ENCODE results near the gene SELENOO.

SELENOO gene

DNA sequence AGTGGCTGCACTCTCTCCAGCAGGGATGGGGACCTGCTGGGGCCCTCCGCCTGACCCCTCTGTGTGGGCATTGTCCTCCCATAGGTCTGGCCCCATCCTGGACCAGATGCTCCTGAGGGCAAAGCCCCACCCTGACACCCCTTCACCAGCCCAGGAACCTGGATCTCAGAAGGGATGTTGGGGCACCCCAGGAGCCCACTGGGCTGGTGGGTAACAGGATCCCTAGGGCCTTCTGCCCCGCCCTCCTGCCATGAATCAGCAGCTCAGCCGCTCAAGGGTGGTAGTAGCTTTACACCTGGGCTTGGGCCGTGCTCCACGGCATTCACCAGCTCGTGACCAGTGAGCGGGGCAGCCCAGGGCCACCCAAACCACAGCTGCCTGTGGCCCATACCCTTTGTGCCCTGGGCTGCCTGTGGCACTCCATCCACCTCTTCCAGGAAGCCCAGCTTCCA is 61.7 kb downstream of the SELENOO start:
- Histone ChIP-seq H3K36me3 (replicated peaks in 1 of 2; ENCODE audit: control insufficient read depth in 2 of 2, insufficient read depth in 2 of 2, low read length in 2 of 2) (peaks cover 0 to 29% of the 10 kb centered on the region in 2 donors), H4K91ac (ENCODE audit: low read depth, low read length, poor library complexity) (peak overlapping the region; percentile 26), H3K4me1 (ENCODE audit: control insufficient read depth in 2 of 2, insufficient read depth in 1 of 2, low read depth in 1 of 2, low read length in 2 of 2) (peaks cover 11 to 18% of the 10 kb centered on the region in 2 donors), H3K14ac (ENCODE audit: low read length) (peak overlapping the region; percentile 67), H2BK12ac (ENCODE audit: low read length) (peak overlapping the region; percentile 100), H2BK5ac (ENCODE audit: low read length) (peak overlapping the region; percentile 72), H2AK5ac (ENCODE audit: low read depth, low read length) (peak overlapping the region; percentile 99), H3K79me1 (ENCODE audit: low read depth, low read length) (peaks cover 16% of the 10 kb centered on the region), H3K9ac (ENCODE audit: low read depth, low read length, poor library complexity) (peak overlapping the region; percentile 63), H3K4ac (ENCODE audit: low read length) (peak overlapping the region; percentile 66), H3K27me3 (ENCODE audit: control insufficient read depth in 3 of 3, insufficient read depth in 3 of 3, low read depth in 1 of 3, low read length in 3 of 3) (no peaks in the 10 kb centered on the region), H3K23ac (ENCODE audit: low read depth, low read length, poor library complexity) (peak overlapping the region; percentile 49), H3K4me2 (ENCODE audit: insufficient read depth, low read length, poor library complexity, severe bottlenecking) (no peak overlapping the region), H3K18ac (ENCODE audit: low read length) (peak overlapping the region; percentile 96), H4K8ac (ENCODE audit: low read depth, low read length) (no peak overlapping the region), H3K9me3 (replicated peaks in 1 of 2; ENCODE audit: control insufficient read depth in 2 of 2, insufficient read depth in 1 of 2, low read depth in 1 of 2, low read length in 2 of 2) (peaks cover 4% of the 10 kb centered on the region in 2 donors), H3K4me3 (ENCODE audit: low read length in 2 of 2) (peak overlapping the region in 1 of 2 donors; percentile 90), H2BK120ac (ENCODE audit: low read depth, low read length) (peak overlapping the region; percentile 83), H3K27ac (replicated peaks; ENCODE audit: low read length) (peak overlapping the region; percentile 12), H2BK15ac (ENCODE audit: low read length) (peak overlapping the region; percentile 99), H2AFZ (ENCODE audit: low read length) (no peak overlapping the region)
- no CpG with 5 or more reads among the region's 7 CpGs for WGBS, 2 donors (ENCODE audit: extremely low coverage in 2 of 2, insufficient read length in 2 of 2, insufficient replicate concordance in 1 of 2)
- DNase-seq (ENCODE audit: low spot score), result no peak

DNA sequence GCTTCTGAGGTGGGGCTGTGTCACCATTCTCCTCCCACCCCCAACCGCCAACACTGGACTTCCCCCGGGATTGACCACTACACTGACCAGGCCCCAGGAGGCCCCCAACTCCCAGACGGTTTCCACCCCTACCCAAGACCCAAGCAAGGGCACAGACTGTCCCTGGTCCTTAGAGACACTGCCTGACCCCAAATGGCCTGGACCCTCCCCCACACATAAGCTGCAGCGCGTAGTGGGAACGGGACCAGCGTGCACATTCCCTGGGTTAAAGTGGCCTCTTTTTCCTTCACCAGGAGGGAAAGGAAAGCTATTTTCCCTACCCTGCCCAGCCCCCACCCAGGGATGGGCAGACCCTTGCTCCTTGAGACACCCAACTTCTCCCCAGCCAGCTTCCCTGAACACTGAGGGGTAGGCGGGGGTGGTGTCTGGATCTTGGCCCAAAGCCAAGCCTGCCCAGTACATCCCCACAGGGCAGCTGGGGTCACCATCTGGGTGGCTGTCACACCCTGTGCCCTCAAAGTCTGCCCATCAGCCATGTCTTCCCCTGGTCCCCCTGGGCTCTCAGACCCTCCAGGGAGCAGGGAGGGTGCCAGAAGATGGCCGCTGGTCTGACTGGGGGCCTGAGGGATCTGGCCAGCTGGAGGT is 62.3 kb downstream of the SELENOO start:
- H3K36me3 ChIP-seq (replicated peaks in 1 of 2; ENCODE audit: control insufficient read depth in 2 of 2, insufficient read depth in 2 of 2, low read length in 2 of 2), result peaks cover 0 to 24% of the 10 kb centered on the region in 2 donors
- no peak overlapping the region for H3K4me2 ChIP-seq (ENCODE audit: insufficient read depth, low read length, poor library complexity, severe bottlenecking)
- H2BK15ac ChIP-seq (ENCODE audit: low read length), result peak overlapping the region; percentile 99
- DNase-seq (ENCODE audit: low spot score), result no peak
- peaks cover 4% of the 10 kb centered on the region in 2 donors for H3K9me3 ChIP-seq (replicated peaks in 1 of 2; ENCODE audit: control insufficient read depth in 2 of 2, insufficient read depth in 1 of 2, low read depth in 1 of 2, low read length in 2 of 2)
- H4K91ac ChIP-seq (ENCODE audit: low read depth, low read length, poor library complexity), result peak overlapping the region; percentile 26
- no peak overlapping the region for H3K4me3 ChIP-seq (ENCODE audit: low read length in 2 of 2)
- H3K27ac ChIP-seq (replicated peaks; ENCODE audit: low read length), result no peak overlapping the region
- H2BK120ac ChIP-seq (ENCODE audit: low read depth, low read length), result peak overlapping the region; percentile 88
- peak overlapping the region; percentile 98 for H2BK5ac ChIP-seq (ENCODE audit: low read length)
- H3K27me3 ChIP-seq (ENCODE audit: control insufficient read depth in 3 of 3, insufficient read depth in 3 of 3, low read depth in 1 of 3, low read length in 3 of 3), result no peaks in the 10 kb centered on the region
- H3K23ac ChIP-seq (ENCODE audit: low read depth, low read length, poor library complexity), result peak overlapping the region; percentile 29
- H3K9ac ChIP-seq (ENCODE audit: low read depth, low read length, poor library complexity), result no peak overlapping the region
- peak overlapping the region; percentile 96 for H3K18ac ChIP-seq (ENCODE audit: low read length)
- peak overlapping the region; percentile 67 for H3K14ac ChIP-seq (ENCODE audit: low read length)
- WGBS, 2 donors (ENCODE audit: extremely low coverage in 2 of 2, insufficient read length in 2 of 2, insufficient replicate concordance in 1 of 2), result no CpG with 5 or more reads among the region's 9 CpGs
- H3K4me1 ChIP-seq (ENCODE audit: control insufficient read depth in 2 of 2, insufficient read depth in 1 of 2, low read depth in 1 of 2, low read length in 2 of 2), result peaks cover 11 to 18% of the 10 kb centered on the region in 2 donors
- no peak overlapping the region for H3K4ac ChIP-seq (ENCODE audit: low read length)
- H2AFZ ChIP-seq (ENCODE audit: low read length), result no peak overlapping the region
- H3K79me1 ChIP-seq (ENCODE audit: low read depth, low read length), result peaks cover 15% of the 10 kb centered on the region
- no peak overlapping the region for H4K8ac ChIP-seq (ENCODE audit: low read depth, low read length)
- H2BK12ac ChIP-seq (ENCODE audit: low read length), result peak overlapping the region; percentile 89
- peak overlapping the region; percentile 99 for H2AK5ac ChIP-seq (ENCODE audit: low read depth, low read length)

DNA sequence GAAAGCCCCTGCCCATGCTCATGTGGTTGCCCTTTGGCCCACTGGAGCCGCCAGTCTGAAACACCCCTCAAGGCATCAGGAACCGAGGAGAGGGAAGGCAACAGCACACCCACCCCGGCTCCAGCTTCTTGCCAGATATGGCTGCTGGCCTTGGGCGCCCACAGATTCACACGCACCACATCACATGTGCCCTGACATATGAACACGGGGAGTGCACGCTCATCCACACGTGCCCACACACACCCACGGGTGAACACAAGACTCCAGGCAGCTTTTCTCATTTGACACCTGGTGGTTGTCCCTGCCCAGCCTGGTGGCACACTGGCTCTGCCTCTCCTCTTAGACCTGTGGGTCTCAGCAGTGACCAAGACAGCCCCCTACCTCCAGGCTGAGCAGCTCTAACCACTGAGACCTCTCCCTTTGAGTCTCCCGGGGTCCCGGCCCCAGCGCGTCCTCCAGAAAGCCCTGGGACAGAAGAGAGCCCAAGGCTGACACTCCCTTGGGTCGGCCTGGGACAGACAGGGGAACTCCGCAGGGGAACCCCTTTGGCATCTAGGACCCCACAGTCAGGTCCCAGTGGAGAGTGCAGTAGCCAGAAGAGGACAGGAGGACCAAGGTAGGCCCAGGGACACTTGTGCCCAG is 63.4 kb downstream of the SELENOO start:
- H3K27me3 ChIP-seq (ENCODE audit: control insufficient read depth in 3 of 3, insufficient read depth in 3 of 3, low read depth in 1 of 3, low read length in 3 of 3), result peaks cover 0 to 2% (median 0%) of the 10 kb centered on the region in 3 experiments

More for the DNA sequence above, 63.4 kb downstream of the SELENOO start:
- Histone ChIP-seq H2BK5ac (ENCODE audit: low read length) (no peak overlapping the region), H3K4me2 (ENCODE audit: insufficient read depth, low read length, poor library complexity, severe bottlenecking) (no peak overlapping the region), H3K9me3 (replicated peaks in 1 of 2; ENCODE audit: control insufficient read depth in 2 of 2, insufficient read depth in 1 of 2, low read depth in 1 of 2, low read length in 2 of 2) (peaks cover 4% of the 10 kb centered on the region in 2 donors), H4K91ac (ENCODE audit: low read depth, low read length, poor library complexity) (no peak overlapping the region), H3K4me3 (ENCODE audit: low read length in 2 of 2) (no peak overlapping the region), H3K27ac (replicated peaks; ENCODE audit: low read length) (no peak overlapping the region), H3K4me1 (ENCODE audit: control insufficient read depth in 2 of 2, insufficient read depth in 1 of 2, low read depth in 1 of 2, low read length in 2 of 2) (peaks cover 11 to 20% of the 10 kb centered on the region in 2 donors), H3K9ac (ENCODE audit: low read depth, low read length, poor library complexity) (no peak overlapping the region), H2AK5ac (ENCODE audit: low read depth, low read length) (peak overlapping the region; percentile 97), H2BK120ac (ENCODE audit: low read depth, low read length) (no peak overlapping the region), H3K23ac (ENCODE audit: low read depth, low read length, poor library complexity) (no peak overlapping the region), H2BK12ac (ENCODE audit: low read length) (peak overlapping the region; percentile 84), H2AFZ (ENCODE audit: low read length) (no peak overlapping the region), H3K14ac (ENCODE audit: low read length) (no peak overlapping the region), H3K18ac (ENCODE audit: low read length) (no peak overlapping the region), H2BK15ac (ENCODE audit: low read length) (peak overlapping the region; percentile 95), H3K4ac (ENCODE audit: low read length) (no peak overlapping the region), H3K79me1 (ENCODE audit: low read depth, low read length) (peaks cover 10% of the 10 kb centered on the region), H4K8ac (ENCODE audit: low read depth, low read length) (no peak overlapping the region), H3K36me3 (replicated peaks in 1 of 2; ENCODE audit: control insufficient read depth in 2 of 2, insufficient read depth in 2 of 2, low read length in 2 of 2) (peaks cover 0 to 17% of the 10 kb centered on the region in 2 donors)
- WGBS, 2 donors (ENCODE audit: extremely low coverage in 2 of 2, insufficient read length in 2 of 2, insufficient replicate concordance in 1 of 2), result no CpG with 5 or more reads among the region's 15 CpGs
- no peak for DNase-seq (ENCODE audit: low spot score)

Measured in neuronal stem cell (in vitro differentiated cells).